ENCODE results near the gene THBS3. TPM values are rescaled to one million over a fixed set of nuclear protein-coding genes. Genes with fewer than 3 reads are reported as not detected.

The THBS3 gene
- total and polyA plus RNA-seq, 2 of the 13 experiments (the other 11 are each of a cell fraction or from before 2014, with no cell fraction given): 0.86 to 3.6 TPM

DNA sequence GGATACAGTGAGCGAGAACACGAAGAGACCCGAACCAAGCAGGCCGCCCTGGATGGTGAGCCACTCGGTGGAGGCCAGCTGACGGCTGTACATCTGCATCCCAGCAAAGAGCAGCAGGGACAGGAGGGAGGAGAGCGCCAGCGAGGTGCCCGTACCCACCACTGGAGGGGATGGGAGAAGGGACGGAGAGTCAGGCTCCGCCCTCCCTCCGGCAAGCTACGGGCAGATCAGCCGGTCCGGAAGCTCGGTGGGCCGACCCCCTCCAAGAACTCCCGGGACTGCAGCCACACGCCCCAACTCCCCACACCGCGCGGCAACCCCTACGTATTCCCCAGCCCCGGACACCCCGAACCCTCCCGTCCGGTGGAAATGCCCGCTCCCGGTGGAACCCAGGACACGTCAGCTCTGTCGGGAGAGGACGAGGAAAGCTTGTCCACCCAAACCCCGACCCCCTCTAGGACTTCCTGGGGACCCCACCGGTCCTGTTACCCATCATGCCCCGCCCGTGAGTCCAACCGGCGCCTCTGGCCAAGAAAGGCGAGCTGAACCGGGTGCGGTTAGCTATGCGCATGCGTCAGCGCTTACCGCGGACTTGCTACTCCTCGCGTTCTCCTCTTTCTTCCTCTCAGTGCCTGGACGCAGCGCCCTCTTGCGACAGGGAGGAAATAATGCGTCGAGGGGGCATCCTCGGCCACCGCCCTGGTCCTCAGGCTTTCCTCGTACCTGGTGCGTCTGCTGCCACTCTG is 34.8 kb downstream of the THBS3 start, which contains the start of gene KRTCAP2 (continued):
- TF ChIP-seq ZSCAN22 (CRISPR knock-in tag; IDR thresholded peaks at IDR 0.05) (no peak), HMG20A (CRISPR knock-in tag; IDR thresholded peaks at IDR 0.05; ENCODE audit: borderline replicate concordance) (no peak), ZNF10 (CRISPR knock-in tag; IDR thresholded peaks at IDR 0.05; ENCODE audit: borderline replicate concordance, low read depth) (no peak), SIN3B (IDR thresholded peaks at IDR 0.05; ENCODE audit: low read length) (no peak), KLF13 (CRISPR knock-in tag; IDR thresholded peaks at IDR 0.05) (no peak), GABPB1 (CRISPR knock-in tag; IDR thresholded peaks at IDR 0.05) (peak; percentile 93), SNAPC2 (CRISPR knock-in tag; IDR thresholded peaks at IDR 0.05) (no peak), TSC22D2 (CRISPR knock-in tag; IDR thresholded peaks at IDR 0.05; ENCODE audit: borderline replicate concordance) (peak; percentile 82; the same call in 1 of the 2 replicates), MBNL3 (CRISPR knock-in tag; conservative IDR thresholded peaks at IDR 0.05) (no peak), MXI1 (IDR thresholded peaks at IDR 0.05; ENCODE audit: borderline replicate concordance, low read depth, low read length) (peak; percentile 61; the same call in 1 of the 3 replicates), CREB1 (IDR thresholded peaks at IDR 0.05) (no peak), CREB1 (CRISPR knock-in tag; IDR thresholded peaks at IDR 0.05) (peak; percentile 73), BCL6 (CRISPR knock-in tag; IDR thresholded peaks at IDR 0.05) (peak; percentile 44), ZNF431 (CRISPR knock-in tag; IDR thresholded peaks at IDR 0.05; ENCODE audit: borderline replicate concordance, low read depth) (no peak)
- TF ChIP-seq, protein P1, sequence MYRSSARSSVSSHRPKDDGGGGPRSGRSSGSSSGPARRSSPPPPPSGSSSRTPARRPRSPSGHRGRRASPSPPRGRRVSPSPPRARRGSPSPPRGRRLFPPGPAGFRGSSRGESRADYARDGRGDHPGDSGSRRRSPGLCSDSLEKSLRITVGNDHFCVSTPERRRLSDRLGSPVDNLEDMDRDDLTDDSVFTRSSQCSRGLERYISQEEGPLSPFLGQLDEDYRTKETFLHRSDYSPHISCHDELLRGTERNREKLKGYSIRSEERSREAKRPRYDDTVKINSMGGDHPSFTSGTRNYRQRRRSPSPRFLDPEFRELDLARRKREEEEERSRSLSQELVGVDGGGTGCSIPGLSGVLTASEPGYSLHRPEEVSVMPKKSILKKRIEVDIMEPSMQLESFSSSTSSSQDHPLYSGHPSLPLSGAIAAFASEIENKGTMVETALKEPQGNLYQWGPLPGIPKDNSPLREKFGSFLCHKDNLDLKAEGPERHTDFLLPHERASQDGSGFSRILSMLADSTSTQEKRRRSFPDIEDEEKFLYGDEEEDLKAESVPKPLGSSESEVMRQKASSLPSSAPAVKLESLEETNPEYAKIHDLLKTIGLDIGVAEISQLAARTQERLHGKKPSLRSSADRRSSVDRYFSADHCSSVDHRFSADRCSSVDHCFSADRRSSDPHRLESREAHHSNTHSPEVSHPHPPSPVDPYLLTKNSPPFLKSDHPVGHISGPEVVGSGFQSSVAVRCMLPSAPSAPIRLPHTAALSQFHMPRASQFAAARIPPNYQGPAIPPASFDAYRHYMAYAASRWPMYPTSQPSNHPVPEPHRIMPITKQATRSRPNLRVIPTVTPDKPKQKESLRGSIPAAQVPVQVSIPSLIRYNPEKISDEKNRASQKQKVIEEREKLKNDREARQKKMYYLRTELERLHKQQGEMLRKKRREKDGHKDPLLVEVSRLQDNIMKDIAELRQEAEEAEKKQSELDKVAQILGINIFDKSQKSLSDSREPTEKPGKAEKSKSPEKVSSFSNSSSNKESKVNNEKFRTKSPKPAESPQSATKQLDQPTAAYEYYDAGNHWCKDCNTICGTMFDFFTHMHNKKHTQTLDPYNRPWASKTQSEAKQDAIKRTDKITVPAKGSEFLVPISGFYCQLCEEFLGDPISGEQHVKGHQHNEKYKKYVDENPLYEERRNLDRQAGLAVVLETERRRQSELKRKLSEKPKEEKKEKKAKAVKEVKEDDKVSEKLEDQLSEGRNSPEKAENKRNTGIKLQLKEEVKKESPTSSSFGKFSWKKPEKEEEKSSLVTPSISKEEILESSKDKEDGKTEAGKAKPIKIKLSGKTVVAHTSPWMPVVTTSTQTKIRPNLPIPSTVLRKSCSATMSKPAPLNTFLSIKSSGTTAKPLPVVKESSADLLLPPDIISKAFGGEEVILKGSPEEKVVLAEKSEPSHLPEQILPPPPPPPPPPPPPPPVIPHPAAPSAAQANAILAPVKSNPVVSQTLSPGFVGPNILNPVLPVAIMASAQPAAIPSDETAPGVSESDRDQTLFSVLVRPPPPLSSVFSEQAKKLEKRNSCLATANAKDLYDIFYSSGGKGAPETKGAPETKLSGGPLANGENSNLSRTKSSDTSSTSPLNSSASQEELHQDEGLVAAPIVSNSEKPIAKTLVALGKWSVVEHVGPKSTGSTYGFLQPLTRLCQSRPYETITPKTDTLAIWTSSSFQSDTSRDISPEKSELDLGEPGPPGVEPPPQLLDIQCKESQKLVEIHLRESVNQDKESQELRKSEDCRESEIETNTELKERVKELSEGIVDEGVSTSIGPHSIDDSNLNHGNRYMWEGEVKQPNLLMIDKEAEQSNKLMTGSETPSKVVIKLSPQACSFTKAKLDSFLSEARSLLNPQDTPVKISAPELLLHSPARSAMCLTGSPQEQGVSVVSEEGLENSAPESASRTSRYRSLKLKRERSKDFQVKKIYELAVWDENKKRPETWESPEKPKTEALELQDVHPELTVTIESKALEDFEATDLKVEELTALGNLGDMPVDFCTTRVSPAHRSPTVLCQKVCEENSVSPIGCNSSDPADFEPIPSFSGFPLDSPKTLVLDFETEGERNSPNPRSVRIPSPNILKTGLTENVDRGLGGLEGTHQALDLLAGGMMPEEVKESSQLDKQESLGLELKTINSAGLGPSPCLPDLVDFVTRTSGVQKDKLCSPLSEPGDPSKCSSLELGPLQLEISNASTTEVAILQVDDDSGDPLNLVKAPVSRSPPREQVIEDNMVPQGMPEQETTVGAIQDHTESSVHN (CRISPR knock-in tag; IDR thresholded peaks at IDR 0.05): no peak
- TF ChIP-seq, protein P2, sequence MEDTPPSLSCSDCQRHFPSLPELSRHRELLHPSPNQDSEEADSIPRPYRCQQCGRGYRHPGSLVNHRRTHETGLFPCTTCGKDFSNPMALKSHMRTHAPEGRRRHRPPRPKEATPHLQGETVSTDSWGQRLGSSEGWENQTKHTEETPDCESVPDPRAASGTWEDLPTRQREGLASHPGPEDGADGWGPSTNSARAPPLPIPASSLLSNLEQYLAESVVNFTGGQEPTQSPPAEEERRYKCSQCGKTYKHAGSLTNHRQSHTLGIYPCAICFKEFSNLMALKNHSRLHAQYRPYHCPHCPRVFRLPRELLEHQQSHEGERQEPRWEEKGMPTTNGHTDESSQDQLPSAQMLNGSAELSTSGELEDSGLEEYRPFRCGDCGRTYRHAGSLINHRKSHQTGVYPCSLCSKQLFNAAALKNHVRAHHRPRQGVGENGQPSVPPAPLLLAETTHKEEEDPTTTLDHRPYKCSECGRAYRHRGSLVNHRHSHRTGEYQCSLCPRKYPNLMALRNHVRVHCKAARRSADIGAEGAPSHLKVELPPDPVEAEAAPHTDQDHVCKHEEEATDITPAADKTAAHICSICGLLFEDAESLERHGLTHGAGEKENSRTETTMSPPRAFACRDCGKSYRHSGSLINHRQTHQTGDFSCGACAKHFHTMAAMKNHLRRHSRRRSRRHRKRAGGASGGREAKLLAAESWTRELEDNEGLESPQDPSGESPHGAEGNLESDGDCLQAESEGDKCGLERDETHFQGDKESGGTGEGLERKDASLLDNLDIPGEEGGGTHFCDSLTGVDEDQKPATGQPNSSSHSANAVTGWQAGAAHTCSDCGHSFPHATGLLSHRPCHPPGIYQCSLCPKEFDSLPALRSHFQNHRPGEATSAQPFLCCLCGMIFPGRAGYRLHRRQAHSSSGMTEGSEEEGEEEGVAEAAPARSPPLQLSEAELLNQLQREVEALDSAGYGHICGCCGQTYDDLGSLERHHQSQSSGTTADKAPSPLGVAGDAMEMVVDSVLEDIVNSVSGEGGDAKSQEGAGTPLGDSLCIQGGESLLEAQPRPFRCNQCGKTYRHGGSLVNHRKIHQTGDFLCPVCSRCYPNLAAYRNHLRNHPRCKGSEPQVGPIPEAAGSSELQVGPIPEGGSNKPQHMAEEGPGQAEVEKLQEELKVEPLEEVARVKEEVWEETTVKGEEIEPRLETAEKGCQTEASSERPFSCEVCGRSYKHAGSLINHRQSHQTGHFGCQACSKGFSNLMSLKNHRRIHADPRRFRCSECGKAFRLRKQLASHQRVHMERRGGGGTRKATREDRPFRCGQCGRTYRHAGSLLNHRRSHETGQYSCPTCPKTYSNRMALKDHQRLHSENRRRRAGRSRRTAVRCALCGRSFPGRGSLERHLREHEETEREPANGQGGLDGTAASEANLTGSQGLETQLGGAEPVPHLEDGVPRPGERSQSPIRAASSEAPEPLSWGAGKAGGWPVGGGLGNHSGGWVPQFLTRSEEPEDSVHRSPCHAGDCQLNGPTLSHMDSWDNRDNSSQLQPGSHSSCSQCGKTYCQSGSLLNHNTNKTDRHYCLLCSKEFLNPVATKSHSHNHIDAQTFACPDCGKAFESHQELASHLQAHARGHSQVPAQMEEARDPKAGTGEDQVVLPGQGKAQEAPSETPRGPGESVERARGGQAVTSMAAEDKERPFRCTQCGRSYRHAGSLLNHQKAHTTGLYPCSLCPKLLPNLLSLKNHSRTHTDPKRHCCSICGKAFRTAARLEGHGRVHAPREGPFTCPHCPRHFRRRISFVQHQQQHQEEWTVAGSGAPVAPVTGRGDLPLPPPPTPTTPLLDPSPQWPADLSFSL (CRISPR knock-in tag; IDR thresholded peaks at IDR 0.05): peak; percentile 27; the same call in 1 of the 2 replicates
